HL-60 (cell line): ENCODE measurements around the gene GNAI2.

Experiments used
- DNase-seq, 2 experiments: peaks; one replicate each; pipeline ENCODE4 v3.0.0-alpha.2; 2010 to 2020; ENCODE audit warnings: low read depth in 1 of 2, low spot score in 1 of 2
- H3K27ac ChIP-seq: fragments of 250-450 bp; sonication (Bioruptor Pico); replicated peaks from 2 replicates; pipeline ENCODE4 v1.5.1; 2020; ENCODE audit warnings: mild to moderate bottlenecking, moderate library complexity
- H3K27me3 ChIP-seq: fragments of 250-450 bp; sonication (Bioruptor Pico); 2 replicates; pipeline ENCODE4 v1.5.1; 2021; ENCODE audit warnings: mild to moderate bottlenecking, moderate library complexity; ENCODE audit not compliant: insufficient read depth, poor library complexity, severe bottlenecking
- H3K4me3 ChIP-seq: replicated peaks from 2 replicates; pipeline ENCODE4 v1.5.1; 2011; ENCODE audit warnings: mild to moderate bottlenecking, control low read depth, low read length; ENCODE audit not compliant: insufficient read depth
- GABPA ChIP-seq: IDR thresholded peaks from 2 replicates; pipeline ENCODE4 v1.6.1; 2012; ENCODE audit warnings: low read depth
- POLR2AphosphoS5 ChIP-seq: IDR thresholded peaks from 2 replicates; pipeline ENCODE4 v1.6.1; 2012; ENCODE audit warnings: low read depth
- SPI1 ChIP-seq: IDR thresholded peaks from 2 replicates; pipeline ENCODE4 v1.6.1; 2012; ENCODE audit warnings: low read depth, mild to moderate bottlenecking, borderline replicate concordance
- TF ChIP-seq, protein P1 (sequence below): IDR thresholded peaks from one replicate; pipeline ENCODE4 v1.5.1; 2011; ENCODE audit warnings: low read length, control low read depth, inconsistent platforms; ENCODE audit not compliant: insufficient read depth
- TF ChIP-seq, protein P2 (sequence below): IDR thresholded peaks from 2 replicates; pipeline ENCODE4 v1.6.1; 2012; ENCODE audit warnings: low read depth; ENCODE audit not compliant: insufficient replicate concordance

Gene GNAI2

DNA sequence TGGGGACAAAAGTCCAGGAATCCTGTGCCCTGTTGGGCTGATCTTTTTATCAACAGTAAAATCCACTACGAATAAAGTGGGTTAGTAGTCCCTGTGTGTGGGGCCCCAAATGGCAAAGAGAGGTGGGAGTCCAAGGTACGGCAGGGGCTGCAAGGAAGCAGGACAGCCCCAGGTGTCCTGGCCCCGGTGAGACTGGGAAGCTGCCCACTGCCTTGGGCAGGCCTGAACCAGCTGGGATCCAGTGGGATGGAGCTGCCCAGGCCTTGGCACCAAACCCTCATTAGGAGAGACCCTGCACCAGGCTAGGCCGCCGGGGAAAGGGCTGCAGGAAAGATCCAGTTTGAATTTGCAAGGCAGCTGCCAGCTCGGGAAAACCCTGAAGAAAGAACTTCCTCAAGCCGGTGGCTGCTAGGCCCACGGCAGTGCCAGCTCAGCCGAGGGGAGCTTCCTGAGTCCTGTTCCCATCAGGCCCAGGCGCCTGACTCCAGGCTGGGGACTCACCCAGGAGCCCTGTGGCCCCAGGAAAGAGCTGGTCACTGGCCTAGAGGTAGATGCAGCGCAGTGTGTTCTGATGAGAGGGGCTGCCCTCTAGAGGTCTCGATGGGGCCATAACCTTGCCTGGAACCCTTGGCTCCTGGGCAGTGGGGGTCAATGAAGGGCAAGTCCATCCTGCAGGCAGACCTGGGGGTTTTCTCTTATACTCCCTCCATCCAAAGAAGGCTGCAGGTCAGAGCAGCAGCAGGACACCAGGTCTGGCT, 14.4 kb upstream of the GNAI2 start:
- no peak for DNase-seq
- TF ChIP-seq, protein P1, sequence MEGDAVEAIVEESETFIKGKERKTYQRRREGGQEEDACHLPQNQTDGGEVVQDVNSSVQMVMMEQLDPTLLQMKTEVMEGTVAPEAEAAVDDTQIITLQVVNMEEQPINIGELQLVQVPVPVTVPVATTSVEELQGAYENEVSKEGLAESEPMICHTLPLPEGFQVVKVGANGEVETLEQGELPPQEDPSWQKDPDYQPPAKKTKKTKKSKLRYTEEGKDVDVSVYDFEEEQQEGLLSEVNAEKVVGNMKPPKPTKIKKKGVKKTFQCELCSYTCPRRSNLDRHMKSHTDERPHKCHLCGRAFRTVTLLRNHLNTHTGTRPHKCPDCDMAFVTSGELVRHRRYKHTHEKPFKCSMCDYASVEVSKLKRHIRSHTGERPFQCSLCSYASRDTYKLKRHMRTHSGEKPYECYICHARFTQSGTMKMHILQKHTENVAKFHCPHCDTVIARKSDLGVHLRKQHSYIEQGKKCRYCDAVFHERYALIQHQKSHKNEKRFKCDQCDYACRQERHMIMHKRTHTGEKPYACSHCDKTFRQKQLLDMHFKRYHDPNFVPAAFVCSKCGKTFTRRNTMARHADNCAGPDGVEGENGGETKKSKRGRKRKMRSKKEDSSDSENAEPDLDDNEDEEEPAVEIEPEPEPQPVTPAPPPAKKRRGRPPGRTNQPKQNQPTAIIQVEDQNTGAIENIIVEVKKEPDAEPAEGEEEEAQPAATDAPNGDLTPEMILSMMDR = no peak
- TF ChIP-seq GABPA (no peak), POLR2AphosphoS5 (no peak), SPI1 (no peak)
- TF ChIP-seq, protein P2, sequence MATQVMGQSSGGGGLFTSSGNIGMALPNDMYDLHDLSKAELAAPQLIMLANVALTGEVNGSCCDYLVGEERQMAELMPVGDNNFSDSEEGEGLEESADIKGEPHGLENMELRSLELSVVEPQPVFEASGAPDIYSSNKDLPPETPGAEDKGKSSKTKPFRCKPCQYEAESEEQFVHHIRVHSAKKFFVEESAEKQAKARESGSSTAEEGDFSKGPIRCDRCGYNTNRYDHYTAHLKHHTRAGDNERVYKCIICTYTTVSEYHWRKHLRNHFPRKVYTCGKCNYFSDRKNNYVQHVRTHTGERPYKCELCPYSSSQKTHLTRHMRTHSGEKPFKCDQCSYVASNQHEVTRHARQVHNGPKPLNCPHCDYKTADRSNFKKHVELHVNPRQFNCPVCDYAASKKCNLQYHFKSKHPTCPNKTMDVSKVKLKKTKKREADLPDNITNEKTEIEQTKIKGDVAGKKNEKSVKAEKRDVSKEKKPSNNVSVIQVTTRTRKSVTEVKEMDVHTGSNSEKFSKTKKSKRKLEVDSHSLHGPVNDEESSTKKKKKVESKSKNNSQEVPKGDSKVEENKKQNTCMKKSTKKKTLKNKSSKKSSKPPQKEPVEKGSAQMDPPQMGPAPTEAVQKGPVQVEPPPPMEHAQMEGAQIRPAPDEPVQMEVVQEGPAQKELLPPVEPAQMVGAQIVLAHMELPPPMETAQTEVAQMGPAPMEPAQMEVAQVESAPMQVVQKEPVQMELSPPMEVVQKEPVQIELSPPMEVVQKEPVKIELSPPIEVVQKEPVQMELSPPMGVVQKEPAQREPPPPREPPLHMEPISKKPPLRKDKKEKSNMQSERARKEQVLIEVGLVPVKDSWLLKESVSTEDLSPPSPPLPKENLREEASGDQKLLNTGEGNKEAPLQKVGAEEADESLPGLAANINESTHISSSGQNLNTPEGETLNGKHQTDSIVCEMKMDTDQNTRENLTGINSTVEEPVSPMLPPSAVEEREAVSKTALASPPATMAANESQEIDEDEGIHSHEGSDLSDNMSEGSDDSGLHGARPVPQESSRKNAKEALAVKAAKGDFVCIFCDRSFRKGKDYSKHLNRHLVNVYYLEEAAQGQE = no peak
- Histone ChIP-seq H3K27me3 (no peaks in the 10 kb centered on the region), H3K4me3 (no peak overlapping the region), H3K27ac (no peak overlapping the region)

DNA sequence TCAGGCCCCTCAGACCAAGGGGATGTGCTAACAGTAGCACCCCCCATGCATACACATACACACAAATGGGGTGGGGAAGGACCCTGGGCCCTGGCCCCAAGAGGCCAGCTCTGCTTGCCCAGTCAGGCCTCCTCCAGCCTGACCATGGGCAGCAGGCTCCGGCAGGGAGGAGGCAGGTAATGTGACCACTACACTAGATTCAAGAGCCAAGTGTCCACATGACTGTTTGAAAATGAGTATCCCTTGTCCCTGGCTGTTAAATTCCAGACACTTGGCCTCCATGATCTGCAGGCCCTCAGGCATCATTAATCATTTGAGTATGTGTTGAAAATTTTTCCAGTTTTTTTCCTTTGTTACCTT, 13.9 kb upstream of the GNAI2 start:
- Histone ChIP-seq H3K27ac (no peak overlapping the region), H3K4me3 (no peak overlapping the region), H3K27me3 (no peaks in the 10 kb centered on the region)
- no peak for DNase-seq
- no peak for TF ChIP-seq GABPA
- TF ChIP-seq POLR2AphosphoS5 = no peak
- TF ChIP-seq, protein P1 = no peak
- TF ChIP-seq SPI1 = no peak
- TF ChIP-seq, protein P2 = no peak

DNA sequence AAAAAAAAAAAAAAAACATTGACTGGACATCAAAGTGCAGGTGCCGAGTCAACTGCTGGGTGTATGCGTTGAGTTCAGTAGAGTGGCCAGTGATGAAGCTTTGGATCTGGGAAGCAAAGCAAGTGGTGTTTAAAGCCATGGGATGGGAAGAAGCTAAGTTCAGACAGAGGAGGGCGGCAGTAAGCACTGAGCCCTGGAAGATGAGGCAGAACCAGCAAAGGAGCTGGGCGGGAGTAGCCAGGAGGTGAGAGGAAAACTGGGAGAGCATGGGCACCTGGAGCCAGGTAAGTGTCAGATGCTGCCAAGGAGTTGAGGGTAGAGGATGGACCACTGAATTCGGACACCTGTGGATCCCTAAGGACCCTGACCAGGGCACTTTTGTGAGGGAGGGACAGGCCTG, 11.4 kb upstream of the GNAI2 start:
- Histone ChIP-seq H3K27ac (no peak overlapping the region), H3K27me3 (no peaks in the 10 kb centered on the region), H3K4me3 (no peak overlapping the region)
- no peak for DNase-seq
- TF ChIP-seq, protein P1 = no peak
- TF ChIP-seq, protein P2 = no peak
- TF ChIP-seq SPI1 (no peak), GABPA (no peak), POLR2AphosphoS5 (no peak)
